Transverse colon (tissue), 3 donors: ENCODE data around the gene CACNA2D1.

Experiments used
- CTCF ChIP-seq, 5 experiments: fragments of 200-600 bp in 3 of 5; fragments of 450-650 bp in 2 of 5; sonication (generic) in 3 of 5; IDR thresholded peaks; 1 replicate in 2 of 5; 2 replicates in 3 of 5; pipeline ENCODE4 v1.5.1; 2016 to 2017; ENCODE audit warnings: antibody characterized with exemption in 5 of 5, inconsistent platforms in 3 of 5, mild to moderate bottlenecking in 2 of 5, moderate library complexity in 1 of 5
- EP300 ChIP-seq: sonication (generic); formaldehyde crosslinking; IDR thresholded peaks from one replicate; pipeline ENCODE4 v1.6.1; 2017; ENCODE audit warnings: antibody characterized with exemption, low read depth
- POLR2A ChIP-seq: fragments of 450-650 bp; IDR thresholded peaks from one replicate; pipeline ENCODE4 v1.6.1; 2016; ENCODE audit warnings: antibody characterized with exemption, mild to moderate bottlenecking, moderate library complexity

- no peak for TF ChIP-seq EP300
- TF ChIP-seq POLR2A = no peak
- no peak for TF ChIP-seq CTCF (IDR thresholded peaks at IDR 0.05)
Measured at GRCh38 chr7:82414389-82414788, 29.2 kb downstream of the CACNA2D1 start.
